ENCODE results near the gene SDK1.

Gene SDK1

DNA sequence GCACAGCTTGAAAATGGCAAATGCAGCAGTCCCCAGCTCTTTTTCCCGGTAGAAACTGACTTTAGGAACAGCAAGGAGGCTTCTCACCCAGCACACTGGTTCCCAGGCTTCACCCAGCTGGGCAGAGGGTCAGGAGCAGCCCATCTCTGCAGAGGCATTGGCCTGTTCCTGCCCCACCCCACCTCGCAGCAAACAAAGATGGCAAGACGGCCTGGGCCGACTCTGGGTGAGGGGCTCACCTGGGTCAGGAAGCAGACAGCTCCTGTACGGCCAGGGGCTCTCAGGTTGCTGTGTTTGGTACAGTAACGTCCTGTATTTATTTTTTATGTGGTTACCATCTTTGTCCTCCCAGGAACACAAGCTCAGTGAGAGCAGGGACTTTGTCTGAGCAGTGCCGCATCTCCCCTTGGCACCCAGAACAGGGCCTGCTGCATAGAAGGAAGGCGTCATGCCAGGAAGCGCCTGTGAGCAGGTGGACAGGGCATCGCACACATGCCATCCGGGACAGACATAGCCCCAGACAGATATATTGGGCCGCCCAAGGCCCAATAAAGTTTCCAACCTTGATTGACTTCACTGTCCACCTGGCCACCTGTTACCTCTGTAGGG, 796.1 kb downstream of the SDK1 start:
- DNase-seq = no peak

DNA sequence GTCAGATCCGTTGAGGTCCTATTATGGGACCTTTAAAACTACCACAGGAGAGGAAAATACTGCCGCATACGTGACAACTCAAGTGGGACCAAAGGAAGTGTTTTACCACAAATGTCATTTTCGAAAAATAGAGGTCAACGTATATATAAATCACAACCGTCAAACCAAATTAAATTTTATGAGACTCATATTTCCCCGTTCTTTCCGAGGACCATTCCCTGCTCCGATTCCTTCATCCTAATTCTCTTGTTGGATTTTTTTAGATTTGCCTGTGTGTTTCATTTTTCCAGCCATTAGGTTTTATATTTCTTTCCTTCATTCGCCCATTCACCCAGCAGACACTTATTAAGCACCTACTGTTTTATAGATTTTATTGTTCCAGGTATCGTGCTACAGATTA, 797.1 kb downstream of the SDK1 start:
- DNase-seq = no peak

DNA sequence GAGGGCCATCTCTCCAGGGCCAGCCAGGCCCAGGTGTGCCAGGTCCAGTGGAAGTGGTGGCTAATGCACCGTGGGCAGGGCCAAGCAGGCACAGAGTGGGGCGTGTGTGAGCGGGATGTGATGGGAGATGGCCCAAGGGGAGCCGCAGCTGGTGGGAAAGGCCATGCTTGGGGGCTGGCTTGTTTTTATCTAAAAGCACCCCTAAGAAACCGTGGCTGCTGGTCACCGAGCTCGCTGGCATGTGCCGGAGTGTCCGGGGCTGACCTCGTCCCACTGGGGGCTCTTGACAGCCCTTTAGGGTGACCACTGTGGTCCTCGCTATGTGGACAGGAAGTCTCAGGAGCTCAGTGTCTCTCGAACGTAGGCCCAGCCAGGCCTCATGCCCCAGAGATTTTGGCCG, 798.6 kb downstream of the SDK1 start:
- DNase-seq = no peak

DNA sequence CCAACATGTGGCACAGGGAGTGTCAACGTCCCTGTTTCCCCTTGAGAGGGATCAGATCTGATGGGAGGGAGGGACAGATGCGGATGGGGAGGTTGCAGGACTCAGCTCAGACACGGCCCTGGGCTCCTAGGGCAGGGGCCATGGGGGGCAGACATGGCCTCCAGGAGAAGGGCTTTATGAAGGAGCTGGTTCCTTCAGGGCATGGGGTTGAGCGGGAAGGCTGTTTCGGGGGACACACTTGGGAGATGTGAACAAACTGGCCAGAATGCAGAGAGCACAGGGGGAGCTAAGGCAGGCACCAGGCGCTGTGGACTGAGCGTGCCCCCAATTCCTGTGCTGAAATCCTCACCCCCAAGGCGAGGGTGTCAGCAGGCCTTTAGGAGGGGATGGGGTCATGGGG, 799.1 kb downstream of the SDK1 start:
- DNase-seq = no peak

DNA sequence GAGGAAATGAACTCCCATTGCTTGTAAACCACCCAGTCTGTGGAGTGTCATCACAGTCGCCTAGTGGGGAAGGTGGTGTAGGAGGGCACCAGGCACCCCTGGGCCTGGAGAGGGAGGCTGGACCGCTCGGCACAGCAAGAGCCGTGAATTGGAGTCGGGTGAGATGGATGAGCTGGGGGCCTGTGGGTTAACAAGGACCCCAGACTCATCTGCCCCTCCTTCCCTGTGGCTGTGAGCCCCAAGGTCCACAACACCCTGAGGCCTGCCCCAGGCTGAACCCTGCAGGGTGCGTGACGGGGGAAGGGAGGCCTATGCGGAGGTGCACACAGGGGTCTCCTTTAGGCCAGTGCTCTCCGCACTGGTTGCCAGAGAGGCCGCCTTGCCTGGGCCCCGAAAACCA, 799.6 kb downstream of the SDK1 start:
- DNase-seq = no peak

DNA sequence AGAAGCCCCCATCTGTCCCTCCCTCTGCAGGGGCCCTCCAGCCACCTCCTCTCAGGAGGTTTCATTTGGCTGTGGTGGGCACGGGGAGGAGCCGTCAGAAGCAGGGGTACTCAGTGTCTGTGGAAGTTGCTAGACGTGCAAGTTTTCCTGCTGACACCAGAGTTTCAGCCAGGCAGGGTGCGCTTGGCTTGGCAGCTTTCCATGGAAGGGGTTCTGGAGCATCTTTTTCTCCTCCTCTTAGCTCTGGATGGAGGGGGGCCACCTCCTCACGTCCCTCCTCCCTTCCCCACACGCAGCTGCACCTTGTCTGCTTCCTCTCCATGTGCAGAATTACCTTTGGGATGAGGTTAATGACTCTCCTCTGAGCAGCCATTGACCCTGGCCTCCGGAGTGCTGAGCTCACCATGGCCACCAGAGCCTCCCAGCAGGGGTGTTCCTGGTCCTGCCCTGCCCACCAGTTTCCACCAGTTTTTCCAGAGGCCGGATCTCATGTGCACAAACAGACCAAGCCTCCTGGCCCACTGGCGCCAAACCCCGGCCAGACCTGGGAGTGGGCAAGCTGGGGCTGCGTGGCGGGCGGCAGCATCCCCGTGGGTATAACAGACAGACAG, 801.3 kb downstream of the SDK1 start:
- DNase-seq = no peak

DNA sequence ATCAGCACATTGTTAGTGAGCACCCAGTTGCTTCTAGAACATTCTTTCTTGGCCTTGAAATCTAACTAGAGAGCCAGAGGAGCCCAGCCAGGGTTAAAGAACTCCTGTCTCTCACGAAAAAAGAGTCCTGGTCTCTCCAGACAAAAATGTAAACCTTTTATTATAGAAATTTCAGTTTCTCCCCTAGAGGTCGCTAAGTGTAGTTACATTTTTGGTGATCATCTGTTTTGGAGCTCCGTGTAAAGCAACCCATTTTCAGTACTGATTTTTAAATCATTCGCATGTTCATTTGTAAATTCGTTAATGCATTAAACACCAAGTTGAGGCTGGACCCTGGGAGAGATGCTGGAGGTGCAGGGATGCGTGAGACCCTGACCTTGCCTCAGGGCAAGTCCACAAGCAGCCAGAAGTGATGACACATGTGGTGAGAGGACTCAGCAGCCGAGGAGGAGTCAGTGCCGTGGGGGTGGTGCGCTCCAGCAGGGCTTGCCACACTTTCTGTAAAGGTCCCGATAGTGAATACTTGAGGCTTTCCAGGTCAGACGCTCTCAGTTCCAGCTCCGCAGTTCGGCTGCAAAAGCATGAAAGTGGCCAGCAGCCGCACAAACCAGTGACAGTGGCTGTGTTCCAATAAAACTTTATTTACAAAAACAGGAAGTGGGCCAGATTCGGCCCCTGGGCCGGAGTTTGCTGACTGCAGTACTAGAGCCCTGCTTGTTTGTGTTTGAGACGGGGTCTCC, 802.5 kb downstream of the SDK1 start:
- no peak for DNase-seq

DNA sequence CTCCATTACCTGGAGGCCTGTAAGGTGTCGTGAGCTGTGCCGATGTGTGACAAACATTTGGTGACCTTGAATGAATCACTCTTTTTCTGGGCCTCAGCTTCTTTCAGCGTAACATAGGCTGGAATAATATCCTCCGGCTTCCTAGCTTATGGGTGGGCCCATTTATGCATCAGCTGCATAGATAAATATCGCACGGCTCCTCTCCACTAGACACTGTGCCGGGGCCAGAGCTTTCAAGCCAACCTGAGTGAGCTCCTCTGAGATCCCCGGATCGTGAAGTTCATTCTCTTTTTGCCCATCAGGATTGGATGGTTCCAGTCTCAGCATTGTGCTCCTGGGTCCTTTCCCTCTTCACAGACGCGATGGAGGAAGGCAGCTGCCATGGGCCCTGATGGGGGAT, 806.8 kb downstream of the SDK1 start:
- DNase-seq = no peak

DNA sequence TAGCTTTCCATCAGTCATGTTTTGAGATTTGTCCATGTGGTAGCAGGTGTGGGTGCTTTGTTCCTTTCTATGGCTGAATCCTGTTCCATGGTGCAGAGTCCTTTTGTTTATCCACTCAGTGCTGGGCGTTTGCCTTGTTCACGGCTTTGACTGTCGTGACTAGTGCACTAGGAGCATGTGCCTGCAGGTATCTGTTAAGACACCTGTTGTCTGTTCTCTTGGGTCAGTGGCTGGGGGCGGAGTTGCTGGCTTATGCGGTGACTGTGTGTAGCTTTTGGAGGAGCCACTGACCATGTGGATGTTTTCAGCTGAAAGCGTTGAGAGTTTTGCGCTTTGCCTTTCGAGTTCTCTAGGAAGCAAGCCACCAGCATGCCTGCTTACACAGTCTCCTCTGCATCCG, 807.9 kb downstream of the SDK1 start:
- DNase-seq = no peak

DNA sequence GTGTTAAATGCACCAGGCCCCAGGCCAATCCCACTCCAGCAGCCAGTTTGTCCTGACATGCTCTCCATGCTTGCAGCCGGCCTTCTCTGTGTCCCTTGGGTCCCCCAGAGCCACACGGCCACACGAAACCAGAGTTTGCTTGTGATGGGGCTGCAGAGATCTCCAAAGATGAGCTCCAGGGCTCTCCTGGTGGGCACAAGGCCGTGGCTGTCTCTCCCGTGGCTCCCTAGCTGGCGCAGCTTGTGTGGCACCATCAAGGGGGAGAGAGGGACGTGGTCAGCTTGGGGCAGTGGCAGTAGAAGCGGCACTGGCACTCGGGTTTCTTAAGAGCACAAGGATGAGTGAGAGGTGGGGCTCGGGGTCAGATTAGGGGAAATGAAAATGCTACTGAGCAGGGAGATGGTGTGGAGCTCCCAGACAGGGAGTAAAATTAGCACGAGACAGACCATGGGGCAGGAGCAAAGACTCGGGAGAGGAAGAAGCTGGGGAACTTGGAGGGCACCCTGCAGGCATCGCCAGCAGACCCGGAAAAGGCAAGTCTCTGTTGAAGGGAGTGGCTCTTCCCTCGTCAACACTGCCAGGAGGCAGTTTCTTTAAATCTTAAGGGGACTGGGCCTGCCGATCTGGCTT, 808.5 kb downstream of the SDK1 start:
- DNase-seq = no peak

DNA sequence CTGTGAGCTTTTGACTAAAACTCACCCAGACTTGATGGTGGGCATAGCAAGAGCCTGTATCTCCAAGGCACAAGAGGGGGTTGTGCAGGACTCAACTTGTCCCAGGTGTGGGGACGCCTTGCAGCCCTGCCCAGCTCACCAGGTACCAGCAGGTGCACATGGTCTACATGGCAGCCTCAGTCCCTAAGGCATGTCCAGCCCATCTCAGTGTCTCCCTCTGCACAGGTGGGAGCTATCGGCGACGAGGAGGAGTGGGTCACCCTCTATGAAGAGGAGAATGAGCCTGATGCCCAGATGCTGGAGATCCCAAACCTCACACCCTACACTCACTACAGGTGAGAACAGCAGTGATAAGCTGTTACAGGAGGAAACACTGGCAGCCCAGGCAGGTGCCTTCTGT, 809.4 kb downstream of the SDK1 start:
- no peak for DNase-seq

DNA sequence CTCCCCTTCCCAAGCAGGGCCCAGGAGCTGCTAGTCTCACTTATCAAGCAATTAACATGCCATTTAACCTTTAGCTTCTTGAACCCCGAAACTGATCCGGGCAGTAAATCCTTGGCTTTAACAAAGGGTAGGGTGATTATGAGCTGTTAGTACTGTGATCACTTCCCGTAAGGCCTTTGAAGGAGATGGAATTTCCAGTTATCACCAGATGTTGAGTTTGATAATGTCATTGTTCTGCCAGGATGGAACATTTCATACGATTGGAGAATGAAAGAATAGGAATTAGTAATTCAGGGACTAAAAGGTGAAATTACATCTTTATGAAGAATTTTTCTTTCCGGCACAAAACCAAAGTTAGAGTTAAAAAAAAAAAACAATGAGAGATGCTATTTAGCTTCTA, 810.1 kb downstream of the SDK1 start:
- DNase-seq = no peak

DNA sequence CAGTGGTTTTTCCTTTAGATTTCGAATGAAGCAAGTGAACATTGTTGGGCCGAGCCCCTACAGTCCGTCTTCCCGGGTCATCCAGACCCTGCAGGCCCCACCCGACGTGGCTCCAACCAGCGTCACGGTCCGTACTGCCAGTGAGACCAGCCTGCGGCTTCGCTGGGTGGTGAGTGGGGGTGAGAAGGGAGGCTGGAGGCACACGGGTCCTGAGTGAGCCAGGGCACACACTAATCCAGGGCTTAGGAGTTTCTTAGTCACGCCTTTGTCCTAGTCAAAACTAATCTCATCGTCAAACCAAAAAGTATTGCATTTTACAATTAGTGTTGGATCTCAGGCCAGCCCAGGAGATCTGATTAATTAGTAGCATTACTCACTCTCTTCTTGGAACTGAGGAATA, 812.2 kb downstream of the SDK1 start:
- no peak for DNase-seq

DNA sequence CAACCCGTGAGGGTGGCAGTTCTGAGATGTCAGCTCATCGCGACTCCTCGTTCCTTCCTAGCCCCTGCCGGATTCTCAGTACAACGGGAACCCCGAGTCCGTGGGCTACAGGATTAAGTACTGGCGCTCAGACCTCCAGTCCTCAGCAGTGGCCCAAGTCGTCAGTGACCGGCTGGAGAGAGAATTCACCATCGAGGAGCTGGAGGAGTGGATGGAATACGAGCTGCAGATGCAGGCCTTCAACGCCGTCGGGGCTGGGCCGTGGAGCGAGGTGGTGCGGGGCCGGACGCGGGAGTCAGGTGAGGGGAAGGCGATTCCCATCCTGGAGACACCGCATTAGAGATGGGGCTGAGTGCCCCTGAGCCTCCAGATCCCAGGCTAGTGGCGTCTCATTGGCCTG, 812.9 kb downstream of the SDK1 start:
- no peak for DNase-seq

DNA sequence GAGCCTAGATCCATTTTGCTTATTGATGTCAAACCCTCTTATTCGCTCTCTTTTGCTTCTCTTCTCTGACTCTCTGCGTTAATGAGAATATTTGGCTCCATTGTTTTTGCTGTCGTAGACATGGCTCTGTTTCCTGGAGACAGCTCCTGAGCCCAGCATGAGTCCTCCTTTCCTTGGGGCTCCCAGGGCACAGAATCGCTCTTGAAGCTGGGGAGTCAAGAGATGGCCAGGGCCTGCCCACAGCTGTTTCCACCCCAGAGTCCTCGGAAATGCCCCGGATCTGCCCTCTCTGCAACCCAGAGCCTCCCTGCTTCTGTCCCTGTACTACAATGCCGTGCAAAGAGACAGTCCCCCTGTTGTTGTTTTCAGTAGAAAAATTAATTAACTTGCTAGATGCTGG, 814.4 kb downstream of the SDK1 start:
- DNase-seq = no peak

DNA sequence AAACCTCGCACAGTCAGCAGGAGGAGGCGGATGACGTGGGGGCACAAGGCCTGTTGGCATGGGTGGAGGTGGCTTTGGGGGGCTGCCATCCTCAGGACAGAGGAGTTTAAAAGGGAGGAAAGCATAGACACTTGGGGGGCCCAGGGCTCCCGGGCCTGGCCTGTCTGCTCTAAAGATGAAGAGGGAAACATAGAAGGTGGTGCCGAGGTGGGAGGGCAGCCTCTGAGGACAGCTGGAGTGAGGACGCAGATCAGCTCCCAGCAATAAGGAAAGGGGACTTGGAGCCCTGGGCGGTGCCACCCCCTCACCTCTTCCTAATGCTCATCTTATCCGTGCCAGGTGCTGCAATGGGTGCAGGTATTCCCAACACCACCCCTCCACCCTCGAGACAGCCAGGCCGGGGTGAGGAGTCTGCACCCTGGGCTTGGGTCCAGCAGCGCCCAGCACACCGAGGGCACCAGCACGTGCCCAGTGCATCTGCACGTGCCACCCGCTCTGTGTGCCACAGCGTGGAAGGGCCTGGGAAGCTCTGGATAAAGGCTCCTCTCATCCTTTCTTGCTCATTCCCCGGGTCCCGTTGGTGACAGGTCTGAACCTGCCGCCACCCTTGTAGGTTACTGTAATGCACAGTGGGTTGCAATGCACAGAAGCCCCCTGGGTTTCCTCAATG, 815.0 kb downstream of the SDK1 start:
- DNase-seq = no peak

DNA sequence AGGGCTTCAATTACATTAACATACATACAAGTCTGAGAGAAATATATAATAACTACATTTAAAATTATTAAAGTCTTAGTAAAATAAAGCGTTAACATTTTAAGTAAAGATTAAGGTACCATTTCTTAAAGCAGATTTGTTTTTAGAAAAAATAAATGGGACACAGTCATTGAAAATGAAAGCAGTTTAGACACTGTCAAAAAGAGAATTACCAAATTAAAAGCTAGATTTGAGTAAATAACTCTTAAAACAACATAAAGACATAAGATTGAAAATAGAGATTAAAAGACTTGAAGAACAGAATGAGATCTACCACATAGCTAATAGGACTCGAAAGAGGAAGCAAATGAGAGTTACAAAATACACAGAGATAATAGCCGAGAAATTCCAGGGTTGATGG, 818.8 kb downstream of the SDK1 start:
- DNase-seq = no peak

DNA sequence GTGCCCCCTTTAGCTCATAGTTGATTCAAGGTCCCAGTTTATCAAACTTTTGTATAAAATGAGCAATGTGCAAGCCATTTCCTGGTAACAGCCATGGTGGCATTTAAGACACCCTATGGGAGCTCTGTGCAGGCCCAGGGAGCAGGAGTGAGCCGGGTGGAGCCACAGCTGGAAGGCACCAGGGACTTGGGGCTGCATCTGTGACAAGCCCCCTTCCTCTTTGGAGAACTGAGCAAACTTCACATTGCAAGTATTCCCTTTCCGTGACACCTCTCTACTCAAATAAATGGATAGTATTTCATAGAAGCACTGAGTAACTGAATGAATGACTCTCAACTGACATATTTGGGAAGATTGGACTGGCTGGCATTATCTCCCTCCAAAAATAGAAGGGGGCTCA, 822.3 kb downstream of the SDK1 start:
- no peak for DNase-seq

DNA sequence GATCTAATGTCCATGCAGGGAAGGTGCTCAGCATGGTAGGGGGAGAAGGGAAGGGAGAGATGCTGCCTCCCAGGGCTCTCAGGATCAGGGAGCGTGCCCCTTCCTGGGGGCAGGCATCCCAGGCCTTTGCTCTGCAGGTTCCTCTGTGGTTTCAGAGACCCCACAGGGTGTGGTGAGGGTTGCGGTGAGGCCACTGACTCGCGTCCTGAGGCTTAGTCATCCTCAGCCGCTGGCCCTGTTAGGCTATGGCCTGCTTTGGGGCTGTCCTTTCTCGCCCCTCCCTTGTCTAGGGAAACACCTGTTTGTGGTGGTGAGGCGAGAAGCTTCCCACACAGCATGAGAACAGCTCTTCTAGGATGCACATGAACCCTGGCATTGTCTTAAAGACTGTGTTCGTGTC, 822.8 kb downstream of the SDK1 start:
- DNase-seq = no peak

DNA sequence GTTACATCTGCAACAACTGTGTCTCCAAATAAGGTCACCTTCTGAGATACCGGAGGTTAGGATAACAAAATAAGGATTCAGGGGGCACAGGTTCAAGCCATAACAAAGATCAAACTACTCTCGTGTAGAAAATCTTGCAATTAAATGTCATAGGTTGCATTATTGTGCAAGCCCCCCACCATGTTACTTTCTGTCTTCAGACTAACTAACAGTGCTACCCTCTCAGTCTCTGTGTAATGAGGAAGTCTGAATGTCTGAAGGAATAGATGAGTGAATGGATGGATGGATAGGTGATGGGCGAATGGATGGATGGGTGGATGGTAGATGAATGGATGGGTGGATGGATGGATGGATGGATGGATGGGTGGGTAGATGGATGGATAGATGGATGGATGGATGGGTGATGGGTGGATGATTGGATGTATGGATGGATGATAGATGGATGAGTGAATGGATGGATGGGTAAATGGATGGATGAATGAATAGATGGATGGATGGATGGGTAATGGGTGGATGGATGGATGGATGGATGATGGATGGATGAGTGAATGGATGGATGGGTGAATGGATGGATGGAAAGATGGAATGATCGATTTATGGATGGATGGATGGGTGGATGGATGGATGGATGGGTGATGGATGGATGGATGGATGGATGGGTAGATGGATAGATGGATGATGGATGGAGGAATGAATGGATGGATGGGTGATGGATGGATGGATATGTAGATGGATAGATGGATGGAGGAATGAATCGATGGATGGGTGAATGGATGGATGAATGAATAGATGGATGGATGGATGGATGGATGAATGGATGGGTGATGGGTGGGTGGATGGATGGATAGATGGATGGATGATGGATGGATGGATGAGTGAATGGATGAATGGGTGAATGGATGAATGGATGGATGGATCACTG, 823.8 kb downstream of the SDK1 start:
- DNase-seq = no peak

DNA sequence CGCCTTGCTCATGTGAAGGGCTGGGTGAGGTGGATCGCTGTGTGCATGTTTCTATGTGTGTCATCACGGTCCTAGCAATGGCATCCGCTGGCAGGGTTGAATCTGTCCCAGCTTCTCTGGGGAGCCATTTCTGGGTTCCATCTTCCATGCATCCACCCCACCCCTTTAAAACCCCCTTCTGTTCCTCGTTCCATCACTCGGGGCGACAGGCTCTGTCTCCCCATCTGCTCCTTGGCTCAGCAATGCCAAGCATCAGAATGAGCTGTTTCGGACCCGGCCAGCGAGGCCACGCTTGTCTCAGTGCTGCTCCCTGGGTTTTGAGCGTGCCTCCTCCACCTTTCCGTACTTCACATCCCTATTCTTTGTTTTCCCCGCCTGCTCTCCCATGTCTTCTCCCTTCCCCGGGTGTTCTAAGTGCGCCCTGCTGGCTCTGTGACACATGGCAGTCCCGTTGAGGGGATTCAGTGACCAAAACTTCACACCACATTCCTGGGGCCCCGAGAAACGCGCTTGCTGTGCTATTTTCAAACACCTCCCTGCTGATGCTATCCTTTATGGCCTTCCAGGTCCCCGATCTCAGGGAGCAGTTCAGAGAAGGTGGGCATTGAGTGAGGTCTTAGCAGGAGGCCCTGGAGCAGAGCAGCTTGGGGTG, 827.0 kb downstream of the SDK1 start:
- no peak for DNase-seq

Measured in NCI-H446 treated with DMSO at 0.1 percent for 48 hours (cell line).